ENCODE data around the gene CLEC11A.
"Not testable (repeated sequence)": the region's sequence is repeated elsewhere in the genome, so short reads cannot be mapped to it uniquely, and the experiment has no call there.

The CLEC11A gene

DNA sequence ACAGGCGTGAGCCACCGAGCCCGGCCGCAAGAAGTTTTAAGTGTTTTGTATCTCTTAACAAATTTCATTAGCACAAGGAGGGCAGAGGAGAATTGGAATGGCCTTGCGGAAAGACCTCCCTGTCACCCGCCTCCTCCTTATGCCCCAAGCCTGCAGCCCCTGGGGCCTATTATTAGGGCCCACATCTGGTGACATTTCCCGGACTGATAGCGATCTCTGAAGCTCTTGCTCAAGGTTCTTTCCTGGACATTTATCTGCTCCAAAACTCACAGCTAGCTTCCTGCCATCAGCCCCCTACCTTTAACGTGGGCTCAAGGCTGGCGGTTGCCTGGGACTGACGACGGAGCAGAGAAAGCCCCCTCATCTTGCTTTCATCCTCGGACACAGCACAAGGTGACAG lies 40.4 kb downstream of the CLEC11A start:
- not testable (repeated sequence) for DNase-seq

DNA sequence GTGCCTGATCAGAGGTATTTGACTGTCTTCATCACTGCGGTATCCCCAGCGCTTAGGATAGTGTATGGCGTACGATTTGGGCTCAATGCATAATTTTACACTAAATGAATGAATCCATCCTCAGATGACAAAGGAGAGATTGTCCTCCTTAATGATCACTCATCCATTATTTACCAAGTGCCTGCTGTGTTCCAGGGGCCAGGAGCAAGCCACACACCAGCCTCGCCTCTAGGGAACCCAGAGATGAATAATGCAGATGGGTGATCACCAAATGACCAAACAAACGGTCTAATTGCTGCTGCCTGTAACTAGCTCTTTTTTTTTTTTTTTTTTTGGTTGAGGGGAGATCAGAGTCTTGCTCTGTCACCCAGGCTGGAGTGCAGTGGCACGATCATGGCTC lies 41.2 kb downstream of the CLEC11A start:
- no peak for DNase-seq

DNA sequence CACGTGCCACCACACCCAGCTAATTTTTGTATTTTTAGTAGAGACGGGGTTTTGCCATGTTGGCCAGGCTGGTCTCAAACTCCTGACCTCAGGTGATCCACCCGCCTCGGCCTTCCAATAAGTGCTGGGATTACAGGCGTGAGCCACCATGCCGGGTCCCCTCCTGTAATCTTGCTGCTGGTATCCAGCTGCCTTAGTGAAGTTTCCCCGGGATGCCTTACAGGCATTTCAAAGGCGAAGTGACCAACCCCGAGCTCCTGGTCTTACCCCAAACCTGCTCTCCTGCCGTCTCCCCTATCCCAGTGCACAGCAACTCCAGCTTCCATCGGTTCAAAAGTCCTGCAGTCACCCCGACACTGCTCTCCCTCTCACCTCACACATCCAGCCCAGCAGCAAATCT lies 43.6 kb downstream of the CLEC11A start:
- not testable (repeated sequence) for DNase-seq

DNA sequence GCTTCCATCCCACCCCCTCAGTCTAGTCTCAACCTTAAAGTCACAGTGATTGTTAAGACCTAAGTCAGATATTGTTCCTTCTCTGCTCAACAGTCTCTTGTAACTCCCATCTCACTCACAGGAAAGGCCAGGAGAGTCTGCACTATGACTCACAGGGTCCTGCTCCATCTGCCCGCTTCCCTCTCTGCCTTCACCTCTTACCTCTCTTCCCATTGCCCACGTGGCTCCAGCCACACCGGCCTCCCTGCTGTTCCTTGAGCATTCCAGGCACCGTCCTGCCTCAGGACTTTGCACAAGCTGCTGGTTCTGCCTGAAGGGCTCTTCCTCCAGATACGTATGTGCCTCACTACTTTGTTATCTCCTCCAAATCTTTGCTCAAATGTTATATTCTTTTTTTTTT lies 44.1 kb downstream of the CLEC11A start:
- not testable (repeated sequence) for DNase-seq

DNA sequence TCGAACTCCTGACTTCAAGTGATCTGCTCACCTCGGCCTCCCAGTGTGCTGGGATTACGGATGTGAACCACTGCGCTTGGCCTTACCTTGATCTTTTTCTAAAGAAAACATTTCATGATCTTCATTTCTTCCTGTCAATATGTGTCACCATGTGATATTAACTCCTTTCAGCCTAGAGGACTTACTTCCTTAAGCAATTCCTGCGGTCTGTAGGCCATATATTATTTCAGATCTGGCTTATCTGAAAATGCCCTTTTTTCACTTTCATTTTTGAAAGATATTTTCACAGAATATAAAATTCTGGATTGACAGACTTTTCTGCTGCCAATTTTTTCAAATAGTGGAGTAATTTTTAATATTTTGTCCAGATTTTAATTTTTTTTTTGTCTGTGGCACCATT lies 45.1 kb downstream of the CLEC11A start:
- DNase-seq = no peak

DNA sequence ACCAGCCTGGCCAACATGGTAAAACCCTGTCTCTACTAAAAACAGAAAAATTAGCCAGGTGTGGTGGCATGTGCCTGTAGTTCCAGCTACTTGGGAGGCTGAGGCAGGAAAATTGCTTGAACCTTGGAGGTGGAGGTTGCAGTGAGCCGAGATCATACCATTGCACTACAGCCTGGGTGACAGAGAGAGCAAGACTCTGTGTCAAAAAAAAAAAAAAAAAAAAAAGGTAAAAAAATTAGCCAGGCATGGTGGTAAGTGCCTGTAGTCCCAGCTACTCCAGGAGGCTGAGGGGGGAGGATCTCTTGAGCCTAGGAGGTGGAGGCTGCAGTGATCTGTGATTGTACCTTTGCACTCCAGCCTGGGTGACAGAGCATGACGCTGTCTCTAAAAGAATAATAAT lies 47.0 kb downstream of the CLEC11A start, which contains the start of gene GPR32:
GPR32 (plus strand) TSS at position 301 of the 400 bp plus-strand sequence. CDS start 137 bp downstream, outside the sequence.
- DNase-seq = not testable (repeated sequence)

DNA sequence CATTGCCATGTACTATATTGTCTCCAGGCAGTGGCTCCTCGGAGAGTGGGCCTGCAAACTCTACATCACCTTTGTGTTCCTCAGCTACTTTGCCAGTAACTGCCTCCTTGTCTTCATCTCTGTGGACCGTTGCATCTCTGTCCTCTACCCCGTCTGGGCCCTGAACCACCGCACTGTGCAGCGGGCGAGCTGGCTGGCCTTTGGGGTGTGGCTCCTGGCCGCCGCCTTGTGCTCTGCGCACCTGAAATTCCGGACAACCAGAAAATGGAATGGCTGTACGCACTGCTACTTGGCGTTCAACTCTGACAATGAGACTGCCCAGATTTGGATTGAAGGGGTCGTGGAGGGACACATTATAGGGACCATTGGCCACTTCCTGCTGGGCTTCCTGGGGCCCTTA lies 47.7 kb downstream of the CLEC11A start:
- no peak for DNase-seq

DNA sequence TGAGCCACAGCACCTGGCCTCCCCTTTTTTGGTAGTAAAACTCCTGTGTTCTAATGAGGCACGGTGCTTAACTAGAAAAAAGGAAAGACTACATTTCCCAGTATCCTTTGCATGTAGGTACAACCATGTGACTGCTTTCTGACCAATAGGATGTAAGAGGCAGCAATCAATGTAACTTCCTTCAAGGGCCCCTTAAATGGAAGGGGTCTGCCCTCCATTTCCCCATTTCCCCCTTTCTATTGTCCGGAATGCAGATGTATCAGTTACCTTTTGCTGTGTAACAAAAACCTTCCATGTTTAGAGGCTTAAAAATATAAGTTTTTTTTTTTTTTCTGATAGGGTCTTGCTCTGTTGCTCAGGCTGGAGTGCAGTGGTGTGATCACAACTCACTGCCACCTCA lies 49.3 kb downstream of the CLEC11A start:
- no peak for DNase-seq

DNA sequence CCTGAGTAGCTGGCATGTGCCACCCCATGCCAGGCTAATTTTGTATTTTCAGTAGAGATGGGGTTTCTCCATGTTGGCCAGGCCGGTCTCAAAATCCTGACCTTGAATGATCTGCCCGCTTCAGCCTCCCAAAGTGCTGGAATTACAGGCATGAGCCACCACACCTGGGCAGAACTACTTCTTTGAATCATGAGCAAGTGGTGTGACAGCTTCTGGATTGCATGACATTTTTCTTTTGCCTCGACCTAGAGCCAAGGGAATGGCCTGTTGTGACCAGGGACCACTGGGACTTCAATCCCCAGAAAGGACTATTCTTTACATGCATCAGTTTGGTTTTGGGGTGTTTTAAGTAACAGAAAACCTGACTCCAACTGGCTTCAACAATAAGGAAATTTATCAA lies 49.7 kb downstream of the CLEC11A start:
- not testable (repeated sequence) for DNase-seq

DNA sequence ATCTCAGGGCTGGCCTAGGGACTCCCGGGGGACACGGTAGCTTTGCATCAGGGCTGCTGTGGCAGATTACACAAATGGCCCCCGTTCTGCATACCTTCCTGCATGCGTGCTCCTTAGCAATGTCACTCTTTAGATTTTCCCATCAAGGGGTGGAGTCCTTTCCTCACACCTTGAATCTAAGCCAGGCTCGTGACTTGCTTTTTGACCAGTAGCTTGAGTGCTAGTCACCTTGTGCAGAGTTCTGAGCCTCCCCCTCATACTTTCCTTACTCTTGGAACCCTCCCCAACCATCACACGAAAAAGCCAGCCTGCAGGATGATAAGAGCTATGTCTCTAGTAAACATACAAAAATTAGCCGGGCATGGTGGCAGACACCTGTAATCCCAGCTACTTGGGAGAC lies 50.3 kb downstream of the CLEC11A start:
- not testable (repeated sequence) for DNase-seq
